COLO829 (cell line): ENCODE results near the gene SKA2.
"Not testable (repeated sequence)": the region's sequence is repeated elsewhere in the genome, so short reads cannot be mapped to it uniquely, and the experiment has no call there.

ENCODE experiments used
- DNase-seq: peaks from one replicate; pipeline ENCODE4 v3.0.0; 2012; ENCODE audit warnings: low spot score

Gene SKA2

GRCh38 chr17:59097876-59098275, 57.1 kb downstream of the SKA2 start:
- DNase-seq, result no peak

GRCh38 chr17:59094861-59095530, 60.0 kb downstream of the SKA2 start:
- DNase-seq, result no peak

- DNase-seq, result peak; percentile 42
These were observed 61.2 kb downstream of the SKA2 start for GRCh38 chr17:59093702-59094231.

- no peak for DNase-seq
These were observed 61.8 kb downstream of the SKA2 start for GRCh38 chr17:59093145-59093701.

- DNase-seq, result not testable (repeated sequence)
These were observed 64.4 kb downstream of the SKA2 start for GRCh38 chr17:59090593-59090992.

- DNase-seq, result no peak
These were observed 70.8 kb downstream of the SKA2 start for GRCh38 chr17:59084154-59084553.

- no peak for DNase-seq
These were observed 80.5 kb downstream of the SKA2 start for GRCh38 chr17:59074494-59074893.

GRCh38 chr17:59073972-59074371, 81.0 kb downstream of the SKA2 start:
- no peak for DNase-seq

- DNase-seq, result no peak
These were observed 85.1 kb downstream of the SKA2 start for GRCh38 chr17:59069856-59070255.

GRCh38 chr17:59067756-59068155, 87.2 kb downstream of the SKA2 start:
- no peak for DNase-seq

GRCh38 chr17:59067340-59067739, 87.6 kb downstream of the SKA2 start:
- DNase-seq, result no peak

GRCh38 chr17:59062509-59062908, 92.5 kb downstream of the SKA2 start:
- DNase-seq, result no peak
